H9 (cell line): ENCODE results near the gene CACNA1H. TPM values are rescaled to one million over a fixed set of nuclear protein-coding genes. Genes with fewer than 3 reads are reported as not detected.

Source experiments
- DNase-seq: peaks from one replicate; pipeline ENCODE4 v3.0.0-alpha.2; 2017
- H2AFZ ChIP-seq: one replicate; pipeline ENCODE4 v1.6.1; 2013; ENCODE audit warnings: mild to moderate bottlenecking, low read length, control low read depth, moderate library complexity
- H2AK5ac ChIP-seq: 2 replicates; pipeline ENCODE4 v1.6.1; 2013; ENCODE audit warnings: low read length, control low read depth, mixed read lengths; ENCODE audit not compliant: insufficient read length
- H2BK120ac ChIP-seq: one replicate; pipeline ENCODE4 v1.6.1; 2013; ENCODE audit warnings: low read depth, mild to moderate bottlenecking, low read length, control low read depth, inconsistent platforms; ENCODE audit not compliant: poor library complexity, severe bottlenecking
- H2BK12ac ChIP-seq: 2 replicates; pipeline ENCODE4 v1.6.1; 2013; ENCODE audit warnings: low read length, control low read depth, mixed read lengths, low read depth; ENCODE audit not compliant: insufficient read length
- H2BK15ac ChIP-seq: 2 replicates; pipeline ENCODE4 v1.6.1; 2013; ENCODE audit warnings: low read depth, low read length, control low read depth
- H2BK20ac ChIP-seq: one replicate; pipeline ENCODE4 v1.6.1; 2013; ENCODE audit warnings: low read depth, mild to moderate bottlenecking, low read length, control low read depth, inconsistent platforms; ENCODE audit not compliant: poor library complexity, severe bottlenecking
- H2BK5ac ChIP-seq: 2 replicates; pipeline ENCODE4 v1.6.1; 2013; ENCODE audit warnings: low read length, control low read depth, mixed read lengths; ENCODE audit not compliant: insufficient read length
- H3K14ac ChIP-seq: 2 replicates; pipeline ENCODE4 v1.6.1; 2013; ENCODE audit warnings: low read length, control low read depth; ENCODE audit not compliant: insufficient read depth
- H3K18ac ChIP-seq: 2 replicates; pipeline ENCODE4 v1.6.1; 2013; ENCODE audit warnings: low read depth, mild to moderate bottlenecking, mixed read lengths, low read length, control low read depth; ENCODE audit not compliant: insufficient read length
- H3K23ac ChIP-seq: 2 replicates; pipeline ENCODE4 v1.6.1; 2013; ENCODE audit warnings: low read length, control low read depth, mixed read lengths, low read depth; ENCODE audit not compliant: insufficient read length
- H3K23me2 ChIP-seq: 2 replicates; pipeline ENCODE4 v1.6.1; 2013; ENCODE audit warnings: low read depth, mild to moderate bottlenecking, mixed read lengths, low read length, control low read depth; ENCODE audit not compliant: insufficient read length, poor library complexity, severe bottlenecking
- H3K27ac ChIP-seq: 2 replicates; pipeline ENCODE4 v1.5.1; 2013; ENCODE audit warnings: low read length, control low read depth, mixed read lengths, low read depth; ENCODE audit not compliant: insufficient read length
- H3K27me3 ChIP-seq: 2 replicates; pipeline ENCODE4 v1.6.1; 2013; ENCODE audit warnings: low read length, control low read depth, inconsistent platforms; ENCODE audit not compliant: insufficient read depth
- H3K4ac ChIP-seq: 2 replicates; pipeline ENCODE4 v1.6.1; 2013; ENCODE audit warnings: low read depth, mild to moderate bottlenecking, control low read depth, inconsistent platforms, low read length, moderate library complexity
- H3K4me1 ChIP-seq: 2 replicates; pipeline ENCODE4 v1.6.1; 2013; ENCODE audit warnings: low read length, control low read depth, inconsistent platforms; ENCODE audit not compliant: insufficient read depth
- H3K4me2 ChIP-seq: 2 replicates; pipeline ENCODE4 v1.6.1; 2013; ENCODE audit warnings: low read length, control low read depth, mixed read lengths; ENCODE audit not compliant: insufficient read length, insufficient read depth
- H3K56ac ChIP-seq: 2 replicates; pipeline ENCODE4 v1.6.1; 2013; ENCODE audit warnings: low read depth, mild to moderate bottlenecking, mixed read lengths, low read length, control low read depth; ENCODE audit not compliant: insufficient read length
- H3K79me1 ChIP-seq: 2 replicates; pipeline ENCODE4 v1.6.1; 2013; ENCODE audit warnings: low read depth, mild to moderate bottlenecking, moderate library complexity, low read length, control low read depth, inconsistent platforms; ENCODE audit not compliant: insufficient read depth, poor library complexity, severe bottlenecking
- H3K79me2 ChIP-seq: 2 replicates; pipeline ENCODE4 v1.6.1; 2013; ENCODE audit warnings: low read length, control low read depth, inconsistent platforms; ENCODE audit not compliant: insufficient read depth
- H3K9ac ChIP-seq: 2 replicates; pipeline ENCODE4 v1.6.1; 2013; ENCODE audit warnings: low read length, control low read depth, mixed read lengths; ENCODE audit not compliant: insufficient read length; ENCODE audit errors: extremely low read depth
- H3K9me3 ChIP-seq: one replicate; pipeline ENCODE4 v1.6.1; 2013; ENCODE audit warnings: low read depth, low read length, inconsistent platforms; ENCODE audit not compliant: control insufficient read depth
- H3T11ph ChIP-seq: one replicate; pipeline ENCODE4 v1.6.1; 2013; ENCODE audit warnings: mild to moderate bottlenecking, low read length, control low read depth, inconsistent platforms
- H4K20me1 ChIP-seq: one replicate; pipeline ENCODE4 v1.6.1; 2013; ENCODE audit not compliant: control insufficient read depth, insufficient read length, insufficient read depth
- H4K5ac ChIP-seq: 2 replicates; pipeline ENCODE4 v1.6.1; 2013; ENCODE audit warnings: low read depth, mild to moderate bottlenecking, mixed read lengths, low read length, control low read depth; ENCODE audit not compliant: insufficient read length
- H4K8ac ChIP-seq: replicated peaks from 2 replicates; pipeline ENCODE4 v1.6.1; 2013; ENCODE audit warnings: low read length, control low read depth, mixed read lengths, low read depth; ENCODE audit not compliant: insufficient read length
- H4K91ac ChIP-seq: 2 replicates; pipeline ENCODE4 v1.6.1; 2013; ENCODE audit warnings: low read depth, mild to moderate bottlenecking, moderate library complexity, mixed read lengths, low read length, control low read depth; ENCODE audit not compliant: insufficient read length
- H3K27ac Mint-ChIP-seq, 3 experiments: 2 replicates in 2 of 3; 3 replicates in 1 of 3; pipeline ENCODE4 v1.8.0; 2020 to 2021; ENCODE audit warnings: mixed read lengths in 3 of 3, mild to moderate bottlenecking in 1 of 3, moderate library complexity in 1 of 3
- H3K27me3 Mint-ChIP-seq: 2 replicates; pipeline ENCODE4 v1.8.0; 2021; ENCODE audit warnings: low read depth, mild to moderate bottlenecking, moderate library complexity, mixed read lengths
- H3K36me3 Mint-ChIP-seq, 3 experiments: 2 replicates in 2 of 3; 3 replicates in 1 of 3; pipeline ENCODE4 v1.8.0; 2020 to 2021; ENCODE audit warnings: low read depth in 3 of 3, mixed read lengths in 3 of 3; ENCODE audit not compliant: insufficient read depth in 1 of 3
- H3K4me1 Mint-ChIP-seq, 2 experiments: 2 replicates each; pipeline ENCODE4 v1.8.0; 2020; ENCODE audit warnings: mixed read lengths in 2 of 2
- H3K4me3 Mint-ChIP-seq, 2 experiments: 2 replicates in 1 of 2; 3 replicates in 1 of 2; pipeline ENCODE4 v1.8.0; 2020 to 2021; ENCODE audit warnings: mild to moderate bottlenecking in 2 of 2, mixed read lengths in 2 of 2, moderate library complexity in 1 of 2
- H3K9me3 Mint-ChIP-seq, 2 experiments: 2 replicates in 1 of 2; 3 replicates in 1 of 2; pipeline ENCODE4 v1.8.0; 2020; ENCODE audit warnings: mild to moderate bottlenecking in 2 of 2, mixed read lengths in 2 of 2, moderate library complexity in 1 of 2
- WGBS: extraction: QIAGEN DNeasy Blood & Tissue Kit; methylation state at CpG from one replicate; pipeline ENCODE4 v1.1.7; 2013; ENCODE audit warnings: missing lambda C conversion rate, low lambda C conversion rate, mixed read lengths; ENCODE audit not compliant: insufficient read length; ENCODE audit errors: extremely low coverage; 5-methylcytosine and 5-hydroxymethylcytosine counted together
- total RNA-seq: library from RNA; stranded (reverse); gene quantifications from 2 replicates; pipeline ENCODE4 v1.2.1, GENCODE V29; 2021
- TF ChIP-seq, protein P1 (sequence below): fragments of 200-600 bp; sonication (generic); conservative IDR thresholded peaks from 3 replicates; pipeline ENCODE4 v1.8.0; 2021; ENCODE audit warnings: antibody characterized with exemption, mild to moderate bottlenecking

The CACNA1H gene
- total RNA-seq, 1 experiment from 2014 or later, result 43.3 TPM

DNA sequence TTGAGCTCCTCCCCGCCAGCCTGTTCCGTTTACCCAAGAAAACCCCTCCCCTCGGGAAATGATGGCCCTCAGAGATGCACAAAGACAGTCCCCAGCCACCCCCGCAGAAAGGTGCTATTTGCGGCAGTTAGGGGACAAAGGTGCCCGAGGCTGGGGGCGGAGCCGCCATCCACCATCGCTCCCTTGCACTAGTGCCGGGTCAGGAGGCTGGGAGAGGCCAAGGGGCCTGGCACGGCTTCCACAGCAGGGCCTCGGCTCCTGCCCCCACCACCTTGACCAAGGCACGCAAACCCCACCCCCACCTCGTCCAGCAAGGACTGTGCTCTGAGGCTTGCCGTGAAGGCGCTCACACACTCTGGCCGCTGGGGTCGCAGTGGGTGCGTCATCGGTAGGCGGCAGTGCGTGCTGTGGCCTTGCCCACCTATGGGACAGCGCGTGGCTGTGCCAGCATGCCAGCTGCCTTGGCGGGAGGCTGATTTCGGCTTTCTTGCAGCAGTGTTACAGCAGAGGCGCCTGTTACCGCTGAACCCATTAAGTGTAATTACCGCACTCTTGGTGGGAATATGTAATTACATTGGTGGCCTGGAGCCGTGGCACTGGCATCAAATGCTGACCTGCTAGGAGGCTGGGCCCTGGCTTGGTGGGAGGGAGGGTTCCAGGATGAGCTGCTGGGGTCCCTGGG, 40.4 kb downstream of the CACNA1H start:
- Mint-ChIP-seq H3K9me3 (no peaks in the 10 kb centered on the region), H3K27me3 (no peaks in the 10 kb centered on the region), H3K4me1 (peaks cover 4 to 15% of the 10 kb centered on the region in 2 experiments; a peak in 3 of 4 replicates), H3K36me3 (no peaks in the 10 kb centered on the region; a peak in 1 of 7 replicates), H3K27ac (no peak overlapping the region), H3K4me3 (no peak overlapping the region)
- no peak overlapping the region for H4K8ac ChIP-seq
- H3T11ph ChIP-seq, result no peak overlapping the region
- H2AK5ac ChIP-seq, result no peak overlapping the region
- no CpG with 5 or more reads among the region's 30 CpGs for WGBS
- no peak overlapping the region for H3K27ac ChIP-seq
- H3K9ac ChIP-seq, result no peak overlapping the region
- H2BK15ac ChIP-seq, result no peak overlapping the region
- H3K4me2 ChIP-seq, result no peak overlapping the region
- no peak overlapping the region for H2BK120ac ChIP-seq
- no peaks in the 10 kb centered on the region for H3K9me3 ChIP-seq
- no peak overlapping the region for H3K23ac ChIP-seq
- no peak overlapping the region for H2BK20ac ChIP-seq
- no peak overlapping the region for H3K4ac ChIP-seq
- TF ChIP-seq, protein P1, sequence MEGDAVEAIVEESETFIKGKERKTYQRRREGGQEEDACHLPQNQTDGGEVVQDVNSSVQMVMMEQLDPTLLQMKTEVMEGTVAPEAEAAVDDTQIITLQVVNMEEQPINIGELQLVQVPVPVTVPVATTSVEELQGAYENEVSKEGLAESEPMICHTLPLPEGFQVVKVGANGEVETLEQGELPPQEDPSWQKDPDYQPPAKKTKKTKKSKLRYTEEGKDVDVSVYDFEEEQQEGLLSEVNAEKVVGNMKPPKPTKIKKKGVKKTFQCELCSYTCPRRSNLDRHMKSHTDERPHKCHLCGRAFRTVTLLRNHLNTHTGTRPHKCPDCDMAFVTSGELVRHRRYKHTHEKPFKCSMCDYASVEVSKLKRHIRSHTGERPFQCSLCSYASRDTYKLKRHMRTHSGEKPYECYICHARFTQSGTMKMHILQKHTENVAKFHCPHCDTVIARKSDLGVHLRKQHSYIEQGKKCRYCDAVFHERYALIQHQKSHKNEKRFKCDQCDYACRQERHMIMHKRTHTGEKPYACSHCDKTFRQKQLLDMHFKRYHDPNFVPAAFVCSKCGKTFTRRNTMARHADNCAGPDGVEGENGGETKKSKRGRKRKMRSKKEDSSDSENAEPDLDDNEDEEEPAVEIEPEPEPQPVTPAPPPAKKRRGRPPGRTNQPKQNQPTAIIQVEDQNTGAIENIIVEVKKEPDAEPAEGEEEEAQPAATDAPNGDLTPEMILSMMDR, result no peak
- no peak overlapping the region for H4K5ac ChIP-seq
- H3K4me1 ChIP-seq, result no peaks in the 10 kb centered on the region
- no peak overlapping the region for H3K18ac ChIP-seq
- no peak for DNase-seq
- H3K27me3 ChIP-seq, result no peaks in the 10 kb centered on the region
- no peaks in the 10 kb centered on the region for H3K23me2 ChIP-seq
- no peak overlapping the region for H2AFZ ChIP-seq
- no peaks in the 10 kb centered on the region for H3K79me1 ChIP-seq
- no peak overlapping the region for H2BK5ac ChIP-seq
- H3K56ac ChIP-seq, result no peak overlapping the region
- H3K79me2 ChIP-seq, result no peaks in the 10 kb centered on the region
- no peak overlapping the region for H4K91ac ChIP-seq
- H3K14ac ChIP-seq, result no peak overlapping the region; the same call in 1 of the 2 replicates
- H2BK12ac ChIP-seq, result no peak overlapping the region
- peaks cover 2% of the 10 kb centered on the region for H4K20me1 ChIP-seq
